RWPE1 (cell line): ENCODE measurements around the gene BAIAP2L2.

ENCODE experiments used
- CTCF ChIA-PET: fragments of 350-600 bp; sonication (Branson Sonifier 250); formaldehyde crosslinking; extraction: SDS; loops from one replicate; lab custom pipeline; 2021; lab: Yijun Ruan, JAX
- POLR2A ChIA-PET: fragments of 400-600 bp; formaldehyde crosslinking; extraction: SDS; loops from one replicate; lab custom pipeline; 2020; ENCODE audit warnings: antibody characterized with exemption; ENCODE audit not compliant: low non-redundant PET; lab: Yijun Ruan, JAX
- DNase-seq: peaks from one replicate; pipeline ENCODE4 v3.0.0; 2012; ENCODE audit warnings: low spot score
- H3K27ac ChIP-seq: fragments of 450-650 bp; 2 replicates; pipeline ENCODE4 v1.5.1; 2017
- TF ChIP-seq, protein P1 (sequence below): fragments of 450-650 bp; conservative IDR thresholded peaks from 2 replicates; pipeline ENCODE4 v1.5.1; 2017; ENCODE audit warnings: low read depth, mild to moderate bottlenecking

Gene BAIAP2L2

DNA sequence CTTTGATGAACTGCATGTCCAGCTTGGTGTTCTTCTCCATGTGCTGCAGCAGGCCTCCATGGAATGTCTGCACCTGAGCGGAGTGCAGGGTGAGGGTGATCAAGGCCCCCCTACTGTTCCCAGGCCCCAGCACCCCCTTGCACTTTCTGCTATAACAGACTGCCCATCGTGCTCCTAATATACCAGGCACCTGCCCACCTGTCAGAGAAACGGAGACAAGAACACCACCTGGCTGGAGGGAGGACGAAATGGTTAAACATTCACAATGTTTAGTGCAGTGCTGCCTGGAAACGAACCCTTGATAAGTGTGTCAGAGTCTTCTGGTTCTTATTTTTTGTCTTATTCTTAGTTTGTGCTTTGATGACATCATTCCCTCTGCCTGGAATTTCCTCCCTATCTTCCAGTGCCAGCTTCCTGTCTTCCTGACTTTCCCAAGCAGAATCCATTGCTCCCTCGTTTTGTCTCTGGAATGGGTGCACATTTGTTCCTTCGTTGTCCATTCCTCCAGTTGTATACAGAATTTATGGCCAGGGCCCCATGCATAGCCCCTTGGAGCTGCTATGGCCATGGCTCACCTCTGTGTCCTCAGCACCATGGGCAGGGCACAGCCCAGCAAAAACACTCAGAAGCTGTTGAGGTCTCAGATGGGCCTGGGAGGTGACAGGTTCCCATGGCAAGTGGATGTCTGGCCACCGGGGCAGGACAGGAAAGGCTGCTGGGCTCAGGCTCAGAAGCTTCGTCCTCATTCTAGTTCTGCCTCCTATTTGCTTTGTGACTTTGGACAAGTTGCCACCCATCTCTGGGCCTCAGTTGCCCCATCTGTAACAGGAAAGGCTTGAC, 11.9 kb downstream of the BAIAP2L2 start:
- no peak for DNase-seq
- CTCF ChIA-PET = no interaction called here
- POLR2A ChIA-PET = no interaction called here
- TF ChIP-seq, protein P1, sequence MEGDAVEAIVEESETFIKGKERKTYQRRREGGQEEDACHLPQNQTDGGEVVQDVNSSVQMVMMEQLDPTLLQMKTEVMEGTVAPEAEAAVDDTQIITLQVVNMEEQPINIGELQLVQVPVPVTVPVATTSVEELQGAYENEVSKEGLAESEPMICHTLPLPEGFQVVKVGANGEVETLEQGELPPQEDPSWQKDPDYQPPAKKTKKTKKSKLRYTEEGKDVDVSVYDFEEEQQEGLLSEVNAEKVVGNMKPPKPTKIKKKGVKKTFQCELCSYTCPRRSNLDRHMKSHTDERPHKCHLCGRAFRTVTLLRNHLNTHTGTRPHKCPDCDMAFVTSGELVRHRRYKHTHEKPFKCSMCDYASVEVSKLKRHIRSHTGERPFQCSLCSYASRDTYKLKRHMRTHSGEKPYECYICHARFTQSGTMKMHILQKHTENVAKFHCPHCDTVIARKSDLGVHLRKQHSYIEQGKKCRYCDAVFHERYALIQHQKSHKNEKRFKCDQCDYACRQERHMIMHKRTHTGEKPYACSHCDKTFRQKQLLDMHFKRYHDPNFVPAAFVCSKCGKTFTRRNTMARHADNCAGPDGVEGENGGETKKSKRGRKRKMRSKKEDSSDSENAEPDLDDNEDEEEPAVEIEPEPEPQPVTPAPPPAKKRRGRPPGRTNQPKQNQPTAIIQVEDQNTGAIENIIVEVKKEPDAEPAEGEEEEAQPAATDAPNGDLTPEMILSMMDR = no peak
- H3K27ac ChIP-seq = no peak overlapping the region

DNA sequence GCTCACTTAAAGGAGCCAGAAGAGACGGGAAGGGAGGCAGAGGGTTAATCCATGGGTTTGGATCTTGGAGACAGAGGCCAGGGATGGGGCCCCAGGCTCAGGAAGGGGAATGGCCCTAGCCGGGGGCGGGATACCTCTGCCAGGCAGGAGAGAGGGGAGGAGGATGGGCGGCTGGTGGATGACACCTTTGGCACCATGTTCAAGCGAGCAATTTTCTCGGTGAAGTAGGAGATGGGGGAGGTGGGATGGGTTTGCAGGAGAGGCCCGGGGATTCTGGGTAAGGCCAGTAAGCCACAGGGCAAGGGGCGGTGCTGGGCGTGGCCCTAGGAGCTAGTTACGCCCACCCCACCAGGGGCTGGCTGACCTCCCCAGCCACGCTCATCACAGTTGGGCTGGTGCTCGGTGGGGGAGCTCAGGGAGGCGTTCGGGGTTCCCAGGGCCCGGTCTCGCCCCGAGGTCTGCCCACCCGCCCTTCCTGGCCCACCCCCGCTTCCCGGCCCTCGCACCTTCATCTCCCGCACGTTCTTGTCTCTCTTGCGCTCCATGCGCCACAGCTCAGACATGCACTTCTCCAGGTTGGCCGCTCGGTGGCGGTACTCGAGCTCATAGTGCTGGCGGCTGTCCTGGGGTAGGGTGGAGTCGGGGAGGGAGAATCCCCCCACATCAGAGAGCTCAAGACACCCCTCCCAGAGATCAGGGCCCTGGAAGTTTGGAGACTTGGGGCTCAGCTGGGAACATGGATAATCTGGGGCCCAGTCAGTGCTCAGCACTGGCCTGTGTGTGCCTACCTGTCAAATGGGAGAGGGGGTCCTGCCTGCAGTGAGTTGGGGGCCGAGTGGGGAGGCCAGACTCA, 12.7 kb downstream of the BAIAP2L2 start:
- H3K27ac ChIP-seq = no peak overlapping the region
- POLR2A ChIA-PET = no interaction called here
- TF ChIP-seq, protein P1 = no peak
- no peak for DNase-seq
- CTCF ChIA-PET = no interaction called here

DNA sequence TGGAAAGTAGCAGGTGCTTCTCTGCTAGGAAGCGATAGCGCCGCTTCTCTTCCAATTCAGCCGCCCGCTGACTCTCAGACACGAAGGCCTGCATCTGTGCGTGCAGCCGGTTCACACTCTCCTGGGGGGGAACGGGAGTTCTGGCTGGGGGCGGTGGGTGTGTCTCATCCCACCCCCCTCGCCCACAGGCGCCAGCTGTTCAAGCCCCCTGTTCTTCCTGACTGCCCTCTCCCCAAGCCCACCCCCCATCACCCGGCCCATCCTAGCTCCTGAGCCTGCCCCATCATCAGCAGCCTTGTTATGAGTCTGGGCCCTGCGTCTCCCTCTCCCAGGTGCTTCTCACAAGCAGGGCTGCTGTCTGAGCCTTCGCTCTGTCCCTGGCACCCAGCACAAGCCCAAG, 13.4 kb downstream of the BAIAP2L2 start:
- CTCF ChIA-PET = no interaction called here
- POLR2A ChIA-PET = no interaction called here
- TF ChIP-seq, protein P1 = no peak
- no peak overlapping the region for H3K27ac ChIP-seq
- DNase-seq = no peak

DNA sequence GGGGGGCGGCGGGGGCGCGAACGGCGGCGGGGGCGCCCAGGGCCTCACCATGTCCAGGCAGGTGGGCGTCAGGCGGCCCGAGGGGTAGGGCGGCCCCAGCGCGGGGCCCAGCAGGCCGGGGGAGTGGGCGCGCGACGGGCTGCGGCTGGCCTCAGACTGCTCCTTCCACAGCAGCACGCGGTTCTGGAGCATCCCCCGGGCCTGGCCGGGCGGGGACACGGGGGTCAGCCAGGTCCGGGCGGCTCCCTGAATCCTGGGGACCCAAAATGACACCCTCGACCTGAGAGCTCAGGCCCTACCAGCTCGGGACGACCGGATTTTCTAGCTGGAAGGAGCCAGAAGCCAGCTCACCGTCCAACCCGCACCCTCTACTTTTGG, 21.0 kb downstream of the BAIAP2L2 start:
- ChIA-PET POLR2A (no interaction called here), CTCF (interaction anchor here (1.5 kb wide), 1 partner anchor 11 kb away, joined by 4 read pairs; no protein-coding TSS in a partner anchor)
- H3K27ac ChIP-seq = no peak overlapping the region
- no peak for DNase-seq
- TF ChIP-seq, protein P1 = no peak

DNA sequence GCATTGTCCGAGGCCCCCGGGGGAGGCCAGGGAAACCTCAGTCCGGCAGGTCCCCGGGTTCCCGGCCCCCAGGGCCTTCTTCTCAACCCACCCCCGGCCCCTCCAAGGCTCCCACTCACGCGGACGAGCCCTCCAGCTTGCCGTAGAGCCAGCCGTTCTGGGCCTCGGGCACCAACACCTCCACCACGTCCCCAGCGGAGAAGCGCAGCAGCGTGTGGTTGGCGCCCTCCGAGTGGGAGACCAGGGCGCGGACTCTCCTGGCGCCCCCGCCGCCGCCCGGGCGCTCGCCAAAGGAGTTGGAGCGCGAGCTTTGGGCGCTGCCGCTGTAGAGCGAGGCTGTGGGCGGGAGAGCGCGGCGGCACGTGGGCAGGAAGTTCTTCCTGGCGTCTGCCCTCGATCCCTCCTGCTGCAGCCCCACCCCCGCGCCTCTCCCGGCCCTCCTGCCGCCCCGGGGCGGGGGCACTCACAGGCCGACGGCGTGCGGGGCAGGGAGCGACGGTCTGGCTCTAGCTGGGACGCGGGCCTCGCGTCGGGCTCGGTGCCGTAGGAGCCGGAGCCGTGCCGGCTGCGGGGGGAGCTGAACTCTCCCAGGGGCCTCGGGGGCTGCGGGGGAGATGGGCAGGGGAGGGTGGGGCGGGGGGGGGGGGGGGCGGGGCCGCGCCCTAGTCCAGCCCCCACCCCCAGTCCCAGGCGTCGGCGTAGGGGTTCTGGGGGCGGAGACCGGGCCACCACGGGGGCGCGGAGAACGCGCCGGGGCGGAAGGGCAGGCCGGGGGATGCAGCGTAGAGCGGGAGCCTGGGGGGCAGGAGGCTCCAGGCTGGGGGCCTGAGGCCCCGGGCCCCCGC, 21.6 kb downstream of the BAIAP2L2 start:
- TF ChIP-seq, protein P1 = no peak
- no peak overlapping the region for H3K27ac ChIP-seq
- POLR2A ChIA-PET = no interaction called here
- CTCF ChIA-PET = interaction anchor here (0.6 to 1.5 kb wide), 2 partner anchors 11 to 502 kb away, joined by 3 to 4 read pairs; no protein-coding TSS in a partner anchor
- DNase-seq = no peak
